Hippocampal formation (tissue), 2 donors: Measurements from ENCODE around the gene GALNT17.

ENCODE experiments used
- DNase-seq, 2 donors: peaks; one replicate each; lab custom pipeline; 2025; lab: John Stamatoyannopoulos, UW

The GALNT17 gene

GRCh38 chr7:71740174-71740560, 608.2 kb downstream of the GALNT17 start:
- no peak for DNase-seq

- DNase-seq: peak in 1 of 2 donors; percentile 0
These were observed 614.1 kb downstream of the GALNT17 start for GRCh38 chr7:71746006-71746405.

GRCh38 chr7:71750290-71750689, 618.3 kb downstream of the GALNT17 start:
- no peak for DNase-seq

GRCh38 chr7:71752171-71752935, 620.4 kb downstream of the GALNT17 start:
- peak; percentile 0 to 36 for DNase-seq

GRCh38 chr7:71753236-71753635, 621.3 kb downstream of the GALNT17 start:
- DNase-seq: no peak

- no peak for DNase-seq
These were observed 622.2 kb downstream of the GALNT17 start for GRCh38 chr7:71753956-71754664.

- no peak for DNase-seq
These were observed 622.9 kb downstream of the GALNT17 start for GRCh38 chr7:71754828-71755227.

- no peak for DNase-seq
These were observed 629.4 kb downstream of the GALNT17 start for GRCh38 chr7:71761336-71761735.
